GM23248 (cell line): ENCODE data around the gene TRIM27.

ENCODE experiments used
- EZH2 ChIP-seq: fragments of 200-600 bp; sonication (generic); IDR thresholded peaks from 2 replicates; pipeline ENCODE4 v1.6.1; 2018; ENCODE audit warnings: antibody characterized with exemption, mild to moderate bottlenecking; ENCODE audit not compliant: insufficient read depth, poor library complexity, severe bottlenecking
- EZH2phosphoT487 ChIP-seq: fragments of 200-600 bp; sonication (generic); IDR thresholded peaks from 2 replicates; pipeline ENCODE4 v1.6.1; 2018; ENCODE audit warnings: antibody characterized with exemption, moderate library complexity, mild to moderate bottlenecking, low read depth; ENCODE audit not compliant: insufficient read depth

- TF ChIP-seq EZH2 (no peak), EZH2phosphoT487 (no peak)
Observed at GRCh38 chr6:28880519-28880893, 43.3 kb downstream of the TRIM27 start.
